H9 (cell line): ENCODE results near the gene HSD17B8. TPM values are rescaled to one million over a fixed set of nuclear protein-coding genes. Genes with fewer than 3 reads are reported as not detected.

Experiments used
- DNase-seq: peaks from one replicate; pipeline ENCODE4 v3.0.0-alpha.2; 2017
- H2AFZ ChIP-seq: one replicate; pipeline ENCODE4 v1.6.1; 2013; ENCODE audit warnings: mild to moderate bottlenecking, low read length, control low read depth, moderate library complexity
- H2AK5ac ChIP-seq: 2 replicates; pipeline ENCODE4 v1.6.1; 2013; ENCODE audit warnings: low read length, control low read depth, mixed read lengths; ENCODE audit not compliant: insufficient read length
- H2BK120ac ChIP-seq: one replicate; pipeline ENCODE4 v1.6.1; 2013; ENCODE audit warnings: low read depth, mild to moderate bottlenecking, low read length, control low read depth, inconsistent platforms; ENCODE audit not compliant: poor library complexity, severe bottlenecking
- H2BK12ac ChIP-seq: 2 replicates; pipeline ENCODE4 v1.6.1; 2013; ENCODE audit warnings: low read length, control low read depth, mixed read lengths, low read depth; ENCODE audit not compliant: insufficient read length
- H2BK15ac ChIP-seq: 2 replicates; pipeline ENCODE4 v1.6.1; 2013; ENCODE audit warnings: low read depth, low read length, control low read depth
- H2BK20ac ChIP-seq: one replicate; pipeline ENCODE4 v1.6.1; 2013; ENCODE audit warnings: low read depth, mild to moderate bottlenecking, low read length, control low read depth, inconsistent platforms; ENCODE audit not compliant: poor library complexity, severe bottlenecking
- H2BK5ac ChIP-seq: 2 replicates; pipeline ENCODE4 v1.6.1; 2013; ENCODE audit warnings: low read length, control low read depth, mixed read lengths; ENCODE audit not compliant: insufficient read length
- H3K14ac ChIP-seq: 2 replicates; pipeline ENCODE4 v1.6.1; 2013; ENCODE audit warnings: low read length, control low read depth; ENCODE audit not compliant: insufficient read depth
- H3K18ac ChIP-seq: 2 replicates; pipeline ENCODE4 v1.6.1; 2013; ENCODE audit warnings: low read depth, mild to moderate bottlenecking, mixed read lengths, low read length, control low read depth; ENCODE audit not compliant: insufficient read length
- H3K23ac ChIP-seq: 2 replicates; pipeline ENCODE4 v1.6.1; 2013; ENCODE audit warnings: low read length, control low read depth, mixed read lengths, low read depth; ENCODE audit not compliant: insufficient read length
- H3K23me2 ChIP-seq: 2 replicates; pipeline ENCODE4 v1.6.1; 2013; ENCODE audit warnings: low read depth, mild to moderate bottlenecking, mixed read lengths, low read length, control low read depth; ENCODE audit not compliant: insufficient read length, poor library complexity, severe bottlenecking
- H3K27ac ChIP-seq: 2 replicates; pipeline ENCODE4 v1.5.1; 2013; ENCODE audit warnings: low read length, control low read depth, mixed read lengths, low read depth; ENCODE audit not compliant: insufficient read length
- H3K27me3 ChIP-seq: 2 replicates; pipeline ENCODE4 v1.6.1; 2013; ENCODE audit warnings: low read length, control low read depth, inconsistent platforms; ENCODE audit not compliant: insufficient read depth
- H3K4ac ChIP-seq: 2 replicates; pipeline ENCODE4 v1.6.1; 2013; ENCODE audit warnings: low read depth, mild to moderate bottlenecking, control low read depth, inconsistent platforms, low read length, moderate library complexity
- H3K4me1 ChIP-seq: 2 replicates; pipeline ENCODE4 v1.6.1; 2013; ENCODE audit warnings: low read length, control low read depth, inconsistent platforms; ENCODE audit not compliant: insufficient read depth
- H3K4me2 ChIP-seq: 2 replicates; pipeline ENCODE4 v1.6.1; 2013; ENCODE audit warnings: low read length, control low read depth, mixed read lengths; ENCODE audit not compliant: insufficient read length, insufficient read depth
- H3K56ac ChIP-seq: 2 replicates; pipeline ENCODE4 v1.6.1; 2013; ENCODE audit warnings: low read depth, mild to moderate bottlenecking, mixed read lengths, low read length, control low read depth; ENCODE audit not compliant: insufficient read length
- H3K79me1 ChIP-seq: 2 replicates; pipeline ENCODE4 v1.6.1; 2013; ENCODE audit warnings: low read depth, mild to moderate bottlenecking, moderate library complexity, low read length, control low read depth, inconsistent platforms; ENCODE audit not compliant: insufficient read depth, poor library complexity, severe bottlenecking
- H3K79me2 ChIP-seq: 2 replicates; pipeline ENCODE4 v1.6.1; 2013; ENCODE audit warnings: low read length, control low read depth, inconsistent platforms; ENCODE audit not compliant: insufficient read depth
- H3K9ac ChIP-seq: 2 replicates; pipeline ENCODE4 v1.6.1; 2013; ENCODE audit warnings: low read length, control low read depth, mixed read lengths; ENCODE audit not compliant: insufficient read length; ENCODE audit errors: extremely low read depth
- H3K9me3 ChIP-seq: one replicate; pipeline ENCODE4 v1.6.1; 2013; ENCODE audit warnings: low read depth, low read length, inconsistent platforms; ENCODE audit not compliant: control insufficient read depth
- H3T11ph ChIP-seq: one replicate; pipeline ENCODE4 v1.6.1; 2013; ENCODE audit warnings: mild to moderate bottlenecking, low read length, control low read depth, inconsistent platforms
- H4K20me1 ChIP-seq: one replicate; pipeline ENCODE4 v1.6.1; 2013; ENCODE audit not compliant: control insufficient read depth, insufficient read length, insufficient read depth
- H4K5ac ChIP-seq: 2 replicates; pipeline ENCODE4 v1.6.1; 2013; ENCODE audit warnings: low read depth, mild to moderate bottlenecking, mixed read lengths, low read length, control low read depth; ENCODE audit not compliant: insufficient read length
- H4K8ac ChIP-seq: replicated peaks from 2 replicates; pipeline ENCODE4 v1.6.1; 2013; ENCODE audit warnings: low read length, control low read depth, mixed read lengths, low read depth; ENCODE audit not compliant: insufficient read length
- H4K91ac ChIP-seq: 2 replicates; pipeline ENCODE4 v1.6.1; 2013; ENCODE audit warnings: low read depth, mild to moderate bottlenecking, moderate library complexity, mixed read lengths, low read length, control low read depth; ENCODE audit not compliant: insufficient read length
- H3K27ac Mint-ChIP-seq, 3 experiments: 2 replicates in 2 of 3; 3 replicates in 1 of 3; pipeline ENCODE4 v1.8.0; 2020 to 2021; ENCODE audit warnings: mixed read lengths in 3 of 3, mild to moderate bottlenecking in 1 of 3, moderate library complexity in 1 of 3
- H3K27me3 Mint-ChIP-seq: 2 replicates; pipeline ENCODE4 v1.8.0; 2021; ENCODE audit warnings: low read depth, mild to moderate bottlenecking, moderate library complexity, mixed read lengths
- H3K36me3 Mint-ChIP-seq, 3 experiments: 2 replicates in 2 of 3; 3 replicates in 1 of 3; pipeline ENCODE4 v1.8.0; 2020 to 2021; ENCODE audit warnings: low read depth in 3 of 3, mixed read lengths in 3 of 3; ENCODE audit not compliant: insufficient read depth in 1 of 3
- H3K4me1 Mint-ChIP-seq, 2 experiments: 2 replicates each; pipeline ENCODE4 v1.8.0; 2020; ENCODE audit warnings: mixed read lengths in 2 of 2
- H3K4me3 Mint-ChIP-seq, 2 experiments: 2 replicates in 1 of 2; 3 replicates in 1 of 2; pipeline ENCODE4 v1.8.0; 2020 to 2021; ENCODE audit warnings: mild to moderate bottlenecking in 2 of 2, mixed read lengths in 2 of 2, moderate library complexity in 1 of 2
- H3K9me3 Mint-ChIP-seq, 2 experiments: 2 replicates in 1 of 2; 3 replicates in 1 of 2; pipeline ENCODE4 v1.8.0; 2020; ENCODE audit warnings: mild to moderate bottlenecking in 2 of 2, mixed read lengths in 2 of 2, moderate library complexity in 1 of 2
- CTCF ChIP-seq: fragments of 200-600 bp; sonication (generic); conservative IDR thresholded peaks from 3 replicates; pipeline ENCODE4 v1.8.0; 2021; ENCODE audit warnings: antibody characterized with exemption, mild to moderate bottlenecking
- WGBS: extraction: QIAGEN DNeasy Blood & Tissue Kit; methylation state at CpG from one replicate; pipeline ENCODE4 v1.1.7; 2013; ENCODE audit warnings: missing lambda C conversion rate, low lambda C conversion rate, mixed read lengths; ENCODE audit not compliant: insufficient read length; ENCODE audit errors: extremely low coverage; 5-methylcytosine and 5-hydroxymethylcytosine counted together
- total RNA-seq: library from RNA; stranded (reverse); gene quantifications from 2 replicates; pipeline ENCODE4 v1.2.1, GENCODE V29; 2021

The HSD17B8 gene
- total RNA-seq, 1 experiment from 2014 or later: 7.1 TPM

- Mint-ChIP-seq H3K27ac (no peak overlapping the region), H3K9me3 (no peaks in the 10 kb centered on the region), H3K4me3 (no peak overlapping the region), H3K4me1 (no peaks in the 10 kb centered on the region), H3K36me3 (no peaks in the 10 kb centered on the region), H3K27me3 (peaks cover 85% of the 10 kb centered on the region)
- H3K14ac ChIP-seq: no peak overlapping the region
- TF ChIP-seq CTCF: no peak
- no peak overlapping the region for H2BK12ac ChIP-seq
- no peak overlapping the region for H2BK5ac ChIP-seq
- H3K56ac ChIP-seq: no peak overlapping the region
- no peak overlapping the region for H3K4ac ChIP-seq
- H3K23me2 ChIP-seq: no peaks in the 10 kb centered on the region
- no peak overlapping the region for H3K23ac ChIP-seq
- H3K4me1 ChIP-seq: no peaks in the 10 kb centered on the region
- no peak overlapping the region for H4K8ac ChIP-seq
- H3K18ac ChIP-seq: no peak overlapping the region
- H2BK20ac ChIP-seq: no peak overlapping the region
- H3K4me2 ChIP-seq: no peak overlapping the region
- no peak overlapping the region for H4K91ac ChIP-seq
- H3K27me3 ChIP-seq: no peaks in the 10 kb centered on the region; the same call in 1 of the 2 replicates
- H4K5ac ChIP-seq: no peak overlapping the region
- no peak overlapping the region for H2AFZ ChIP-seq
- no peak overlapping the region for H2AK5ac ChIP-seq
- no peak overlapping the region for H3T11ph ChIP-seq
- H3K79me1 ChIP-seq: no peaks in the 10 kb centered on the region
- no peaks in the 10 kb centered on the region for H4K20me1 ChIP-seq
- no peak overlapping the region for H3K9ac ChIP-seq
- no peaks in the 10 kb centered on the region for H3K9me3 ChIP-seq
- no peak overlapping the region for H2BK120ac ChIP-seq
- no CpG with 5 or more reads among the region's 3 CpGs for WGBS
- H3K79me2 ChIP-seq: no peaks in the 10 kb centered on the region
- no peak overlapping the region for H2BK15ac ChIP-seq
- no peak for DNase-seq
- no peak overlapping the region for H3K27ac ChIP-seq
These were observed 37.5 kb downstream of the HSD17B8 start for GRCh38 chr6:33241968-33242367.
